K562 (cell line): ENCODE data around the gene FH. TPM values are rescaled to one million over a fixed set of nuclear protein-coding genes. Genes with fewer than 3 reads are reported as not detected.

Experiments
- ATAC-seq: fragments of 200-7000 bp; cut with Tn5 transposase; 3 replicates; pipeline ENCODE4 v1.9.1; 2020; ENCODE audit warnings: moderate library complexity
- BruUV-seq: library from RNA; stranded (reverse); fragments of 400-500 nt; replicated peaks from 2 replicates; lab custom pipeline; 2021; lab: Mats Ljungman, UMichigan
- CTCF ChIA-PET: fragments of 300-600 bp; formaldehyde crosslinking; extraction: SDS; loops from one replicate; lab custom pipeline; 2021; ENCODE audit warnings: low intra/inter-chr PET ratio; lab: Yijun Ruan, JAX
- POLR2A ChIA-PET: fragments of 300-600, 350-650 bp; sonication (Branson Sonifier 250); formaldehyde crosslinking; extraction: SDS; loops from one replicate; lab custom pipeline; 2021; ENCODE audit warnings: antibody characterized with exemption, inconsistent platforms; lab: Yijun Ruan, JAX
- DNase-seq, 4 experiments: peaks; one replicate each; pipeline versions ENCODE4 v3.0.0 to v3.0.0-alpha.2; 2011 to 2018; ENCODE audit warnings: low spot score in 3 of 4, mixed read lengths in 3 of 4; ENCODE audit errors: extremely low read depth in 1 of 4
- FAIRE-seq: peaks from 2 replicates; lab custom pipeline; 2011; peaks lifted over from hg19 to GRCh38; lab: Jason Lieb, UNC
- H2AFZ ChIP-seq: 2 replicates; pipeline ENCODE4 v1.6.0; 2011; ENCODE audit warnings: low read depth, low read length, control low read depth, inconsistent platforms
- H3K27ac ChIP-seq: fragments of 200-600 bp; 3 replicates; pipeline ENCODE4 v1.8.0; 2011; ENCODE audit warnings: low read depth, mild to moderate bottlenecking, control low read depth, inconsistent platforms, low read length, moderate library complexity, mixed read lengths; ENCODE audit errors: extremely low read depth
- H3K27me3 ChIP-seq, 2 experiments: fragments of 300-600 bp in 1 of 2; 2 replicates in 1 of 2; 3 replicates in 1 of 2; pipeline versions ENCODE4 v1.6.0 to v1.8.0; 2011; ENCODE audit warnings: inconsistent platforms in 2 of 2, low read length in 2 of 2, mild to moderate bottlenecking in 1 of 2, mixed read lengths in 1 of 2, moderate library complexity in 1 of 2; ENCODE audit not compliant: control insufficient read depth in 2 of 2, insufficient read depth in 2 of 2
- H3K36me3 ChIP-seq: fragments of 300-600 bp; 3 replicates; pipeline ENCODE4 v1.8.0; 2011; ENCODE audit warnings: mild to moderate bottlenecking, low read length, inconsistent platforms; ENCODE audit not compliant: control insufficient read depth, insufficient read depth
- H3K4me1 ChIP-seq, 2 experiments: fragments of 200-600 bp in 1 of 2; replicated peaks in 1 of 2; 2 replicates in 1 of 2; 3 replicates in 1 of 2; pipeline versions ENCODE4 v1.5.1 to v1.8.0; 2011; ENCODE audit warnings: inconsistent platforms in 2 of 2, low read length in 2 of 2, mild to moderate bottlenecking in 1 of 2, mixed read lengths in 1 of 2, moderate library complexity in 1 of 2; ENCODE audit not compliant: control insufficient read depth in 2 of 2, insufficient read depth in 2 of 2
- H3K4me2 ChIP-seq: 2 replicates; pipeline ENCODE4 v1.6.1; 2011; ENCODE audit warnings: low read length, control low read depth, inconsistent platforms, mixed read lengths; ENCODE audit not compliant: insufficient read depth
- H3K4me3 ChIP-seq: fragments of 200-600 bp; sonication (generic), shearing (Covaris generic); 2 replicates; pipeline ENCODE4 v1.5.1; 2016; ENCODE audit warnings: control low read depth, inconsistent platforms
- H3K79me2 ChIP-seq: fragments of 200-600 bp; 3 replicates; pipeline ENCODE4 v1.8.0; 2011; ENCODE audit warnings: low read length, inconsistent platforms; ENCODE audit not compliant: control insufficient read depth, insufficient read depth
- H3K9ac ChIP-seq, 2 experiments: 2 replicates each; pipeline versions ENCODE4 v1.6.0 to v1.6.1; 2011; ENCODE audit warnings: low read depth in 2 of 2, low read length in 2 of 2, control low read depth in 1 of 2, inconsistent platforms in 1 of 2, mild to moderate bottlenecking in 1 of 2, mixed read lengths in 1 of 2; ENCODE audit not compliant: insufficient read depth in 1 of 2
- H3K9me1 ChIP-seq: one replicate; pipeline ENCODE4 v1.6.0; 2011; ENCODE audit warnings: inconsistent platforms, mild to moderate bottlenecking, low read length, moderate library complexity; ENCODE audit not compliant: control insufficient read depth, insufficient read depth
- H3K9me3 ChIP-seq: replicated peaks from 2 replicates; pipeline ENCODE4 v1.5.1; 2011; ENCODE audit warnings: low read depth, low read length, inconsistent platforms; ENCODE audit not compliant: control insufficient read depth, insufficient read depth
- H4K20me1 ChIP-seq: replicated peaks from 2 replicates; pipeline ENCODE4 v1.6.1; 2011; ENCODE audit warnings: low read length, inconsistent platforms, mixed read lengths; ENCODE audit not compliant: control insufficient read depth, insufficient read depth
- BCOR ChIP-seq: fragments of 450-650 bp; IDR thresholded peaks from 2 replicates; pipeline ENCODE4 v1.6.1; 2016
- DMBX1 ChIP-seq: fragments of 250-450 bp; sonication (Bioruptor Pico); IDR thresholded peaks from 2 replicates; pipeline ENCODE4 v1.8.0; 2022; ENCODE audit warnings: inconsistent platforms, mild to moderate bottlenecking, moderate library complexity, borderline replicate concordance
- FIP1L1 ChIP-seq: fragments of 200-400 bp; formaldehyde crosslinking; IDR thresholded peaks from 2 replicates; pipeline ENCODE4 v1.6.1; 2018; ENCODE audit warnings: mild to moderate bottlenecking, low read depth, low read length; ENCODE audit not compliant: poor library complexity, severe bottlenecking
- KDM1A ChIP-seq, 2 experiments: fragments of 450-650 bp; IDR thresholded peaks; 2 replicates each; pipeline ENCODE4 v1.6.1; 2016; ENCODE audit warnings: mild to moderate bottlenecking in 2 of 2
- LARP7 ChIP-seq: fragments of 450-650 bp; IDR thresholded peaks from 2 replicates; pipeline ENCODE4 v1.6.1; 2016
- MEF2D ChIP-seq: conservative IDR thresholded peaks from 2 replicates; pipeline ENCODE4 v1.6.1; 2016; ENCODE audit warnings: low read depth, missing genetic modification characterization, missing compliant biosample characterization
- MXI1 ChIP-seq: IDR thresholded peaks from 2 replicates; pipeline ENCODE4 v1.6.1; 2011; ENCODE audit warnings: low read depth, mild to moderate bottlenecking, improper control_type of control experiment, low read length
- SPI1 ChIP-seq: IDR thresholded peaks from 2 replicates; pipeline ENCODE4 v1.6.1; 2011; ENCODE audit warnings: low read depth, low read length, control low read depth, borderline replicate concordance
- TAL1 ChIP-seq: fragments of 450-650 bp; IDR thresholded peaks from 2 replicates; pipeline ENCODE4 v1.6.1; 2016; ENCODE audit warnings: mild to moderate bottlenecking
- XRCC5 ChIP-seq: fragments of 200-400 bp; formaldehyde crosslinking; IDR thresholded peaks from 2 replicates; pipeline ENCODE4 v1.6.1; 2017; ENCODE audit warnings: low read depth, mild to moderate bottlenecking, low read length
- WGBS: fragments of 100-300 bp; shearing (Covaris generic); methylation state at CpG from one replicate; pipeline ENCODE4 v1.1.6; 2016; ENCODE audit warnings: low coverage, mixed read lengths; ENCODE audit not compliant: insufficient coverage; ENCODE audit errors: missing lambda C conversion rate; 5-methylcytosine and 5-hydroxymethylcytosine counted together
- in situ Hi-C: fragments of 300-500 bp; cut with MboI; formaldehyde crosslinking; loops from 4 replicates; pipeline ENCODE4 v1.15.0; 2018; ENCODE audit warnings: inconsistent platforms, mixed read lengths
- intact Hi-C: fragments of 100-400 bp; cut with micrococcal nuclease; formaldehyde crosslinking; loops from 2 replicates; pipeline ENCODE4 v1.14.2; 2022
- polyA plus RNA-seq, 8 experiments: library from polyadenylated mRNA; depleted of rRNA in 4 of 8; stranded (reverse) in 5 of 8; unstranded in 3 of 8; fragments of >200 nt; fragmentation: Nextera tagmentation in 2 of 8; fragmentation: Illumina TruSeq in 1 of 8; extraction: Ambion mirVana in 2 of 8; extraction: Trizol in 1 of 8; gene quantifications; 2 replicates each; pipeline versions ENCODE4 v1.2.1 to v1.2.3, GENCODE V29; 2011 to 2014; ENCODE audit warnings: inconsistent platforms in 1 of 8, missing spikeins in 1 of 8
- total RNA-seq, 7 experiments: library from RNA; depleted of rRNA in 6 of 7; stranded (reverse); fragments of >200 nt in 6 of 7; fragmentation: Illumina TruSeq in 2 of 7; extraction: Trizol in 2 of 7; gene quantifications; 2 replicates each; pipeline versions ENCODE4 v1.2.1 to v1.2.3, GENCODE V29; 2011 to 2021; ENCODE audit warnings: low replicate concordance in 1 of 7
- TF ChIP-seq, protein P1 (sequence below): fragments of 450-650 bp; IDR thresholded peaks from 2 replicates; pipeline ENCODE4 v1.6.1; 2016; ENCODE audit warnings: antibody characterized with exemption
- TF ChIP-seq, protein P2 (sequence below): sonication (generic); formaldehyde crosslinking; IDR thresholded peaks from 2 replicates; pipeline ENCODE4 v1.8.1; 2023; ENCODE audit warnings: mild to moderate bottlenecking, missing genetic modification reagents
- TF ChIP-seq, protein P3 (sequence below): fragments of 450-650 bp; IDR thresholded peaks from 2 replicates; pipeline ENCODE4 v1.6.1; 2016; ENCODE audit warnings: borderline replicate concordance

Gene FH
- total and polyA plus RNA-seq, 9 of the 15 experiments (the other 6 are each of a cell fraction or from before 2014, with no cell fraction given), result 117 to 240 (median 211) TPM

DNA sequence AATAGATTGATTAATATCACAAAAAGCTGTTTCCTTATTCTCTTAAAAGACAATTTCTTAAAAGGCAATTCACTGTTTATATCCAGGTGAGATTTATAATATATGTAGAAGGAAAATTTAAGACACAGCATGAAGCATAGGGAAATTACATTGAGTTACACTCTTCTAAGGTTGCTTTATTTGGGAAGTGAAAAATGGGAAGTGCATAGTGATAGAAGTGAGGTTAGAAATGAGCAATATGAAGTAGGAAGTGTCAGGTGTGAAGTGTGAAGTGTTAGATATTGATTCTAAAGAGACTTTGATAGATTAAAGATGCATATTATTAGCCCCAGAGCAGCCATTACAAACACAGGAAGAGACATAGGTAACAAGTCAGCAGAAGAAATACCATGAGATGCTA is 40.3 kb downstream of the FH start:
- Histone ChIP-seq H3K4me2 (no peak overlapping the region), H2AFZ (no peak overlapping the region), H3K27me3 (no peaks in the 10 kb centered on the region), H3K79me2 (no peaks in the 10 kb centered on the region), H3K9ac (no peak overlapping the region), H3K4me3 (no peak overlapping the region), H3K9me3 (no peaks in the 10 kb centered on the region), H3K4me1 (no peaks in the 10 kb centered on the region; a peak in 1 of 5 replicates), H4K20me1 (no peaks in the 10 kb centered on the region), H3K9me1 (no peaks in the 10 kb centered on the region), H3K27ac (no peak overlapping the region), H3K36me3 (no peaks in the 10 kb centered on the region)
- in situ Hi-C loops, result no loop called here
- TF ChIP-seq TAL1 (no peak), DMBX1 (CRISPR knock-in tag) (no peak), MEF2D (tag) (no peak), SPI1 (0 out of 2 replicates have a peak, but pooled peaks have one; percentile 20), XRCC5 (no peak)
- CTCF ChIA-PET, result no interaction called here
- POLR2A ChIA-PET, result no interaction called here
- ATAC-seq, result no peak
- intact Hi-C loops, result no loop called here
- no TSS peak for BruUV-seq
- FAIRE-seq, result no peak
- DNase-seq, result no peak

DNA sequence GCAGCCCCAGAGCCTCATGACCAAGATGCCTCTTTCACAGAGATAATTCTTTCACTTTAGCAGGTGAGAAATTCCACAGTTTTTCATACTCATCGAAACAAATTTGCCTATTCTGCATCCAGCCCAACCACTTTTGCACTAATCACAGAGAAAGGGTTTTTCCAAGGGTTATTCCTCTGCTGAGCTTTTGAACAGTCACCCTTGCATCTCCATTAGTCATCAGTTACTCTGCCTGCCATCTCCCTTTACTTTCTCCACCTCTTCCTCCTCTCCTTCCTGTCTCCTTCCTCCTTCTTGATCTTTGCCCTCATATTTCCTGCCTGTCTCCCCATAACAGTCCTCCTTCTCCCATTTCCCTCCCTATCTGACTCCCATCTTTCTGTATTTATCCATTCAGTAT is 43.9 kb downstream of the FH start:
- DNase-seq (no peak), FAIRE-seq (no peak), ATAC-seq (no peak)
- no peaks in the 10 kb centered on the region for H3K9me1 ChIP-seq
- no peak overlapping the region for H3K27ac ChIP-seq
- H3K27me3 ChIP-seq, result no peaks in the 10 kb centered on the region
- 0% methylated on average over 1 of the region's 1 CpG for WGBS
- intact Hi-C loops, result no loop called here
- H2AFZ ChIP-seq, result no peak overlapping the region
- no peaks in the 10 kb centered on the region for H3K36me3 ChIP-seq
- TF ChIP-seq, protein P1, sequence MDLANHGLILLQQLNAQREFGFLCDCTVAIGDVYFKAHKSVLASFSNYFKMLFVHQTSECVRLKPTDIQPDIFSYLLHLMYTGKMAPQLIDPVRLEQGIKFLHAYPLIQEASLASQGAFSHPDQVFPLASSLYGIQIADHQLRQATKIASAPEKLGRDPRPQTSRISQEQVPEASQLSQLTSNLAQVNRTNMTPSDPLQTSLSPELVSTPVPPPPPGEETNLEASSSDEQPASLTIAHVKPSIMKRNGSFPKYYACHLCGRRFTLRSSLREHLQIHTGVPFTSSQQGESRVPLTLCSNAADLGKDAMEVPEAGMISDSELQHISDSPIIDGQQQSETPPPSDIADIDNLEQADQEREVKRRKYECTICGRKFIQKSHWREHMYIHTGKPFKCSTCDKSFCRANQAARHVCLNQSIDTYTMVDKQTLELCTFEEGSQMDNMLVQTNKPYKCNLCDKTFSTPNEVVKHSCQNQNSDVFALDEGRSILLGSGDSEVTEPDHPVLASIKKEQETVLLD, result no peak
- TF ChIP-seq MXI1 (no peak), LARP7 (no peak), KDM1A (IDR thresholded peaks at IDR 0.05) (no peak), FIP1L1 (no peak), BCOR (no peak)
- TF ChIP-seq, protein P2, sequence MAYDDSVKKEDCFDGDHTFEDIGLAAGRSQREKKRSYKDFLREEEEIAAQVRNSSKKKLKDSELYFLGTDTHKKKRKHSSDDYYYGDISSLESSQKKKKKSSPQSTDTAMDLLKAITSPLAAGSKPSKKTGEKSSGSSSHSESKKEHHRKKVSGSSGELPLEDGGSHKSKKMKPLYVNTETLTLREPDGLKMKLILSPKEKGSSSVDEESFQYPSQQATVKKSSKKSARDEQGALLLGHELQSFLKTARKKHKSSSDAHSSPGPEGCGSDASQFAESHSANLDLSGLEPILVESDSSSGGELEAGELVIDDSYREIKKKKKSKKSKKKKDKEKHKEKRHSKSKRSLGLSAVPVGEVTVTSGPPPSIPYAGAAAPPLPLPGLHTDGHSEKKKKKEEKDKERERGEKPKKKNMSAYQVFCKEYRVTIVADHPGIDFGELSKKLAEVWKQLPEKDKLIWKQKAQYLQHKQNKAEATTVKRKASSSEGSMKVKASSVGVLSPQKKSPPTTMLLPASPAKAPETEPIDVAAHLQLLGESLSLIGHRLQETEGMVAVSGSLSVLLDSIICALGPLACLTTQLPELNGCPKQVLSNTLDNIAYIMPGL (CRISPR knock-in tag), result no peak
- TF ChIP-seq, protein P3, sequence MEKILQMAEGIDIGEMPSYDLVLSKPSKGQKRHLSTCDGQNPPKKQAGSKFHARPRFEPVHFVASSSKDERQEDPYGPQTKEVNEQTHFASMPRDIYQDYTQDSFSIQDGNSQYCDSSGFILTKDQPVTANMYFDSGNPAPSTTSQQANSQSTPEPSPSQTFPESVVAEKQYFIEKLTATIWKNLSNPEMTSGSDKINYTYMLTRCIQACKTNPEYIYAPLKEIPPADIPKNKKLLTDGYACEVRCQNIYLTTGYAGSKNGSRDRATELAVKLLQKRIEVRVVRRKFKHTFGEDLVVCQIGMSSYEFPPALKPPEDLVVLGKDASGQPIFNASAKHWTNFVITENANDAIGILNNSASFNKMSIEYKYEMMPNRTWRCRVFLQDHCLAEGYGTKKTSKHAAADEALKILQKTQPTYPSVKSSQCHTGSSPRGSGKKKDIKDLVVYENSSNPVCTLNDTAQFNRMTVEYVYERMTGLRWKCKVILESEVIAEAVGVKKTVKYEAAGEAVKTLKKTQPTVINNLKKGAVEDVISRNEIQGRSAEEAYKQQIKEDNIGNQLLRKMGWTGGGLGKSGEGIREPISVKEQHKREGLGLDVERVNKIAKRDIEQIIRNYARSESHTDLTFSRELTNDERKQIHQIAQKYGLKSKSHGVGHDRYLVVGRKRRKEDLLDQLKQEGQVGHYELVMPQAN, result no peak
- no peaks in the 10 kb centered on the region for H3K4me1 ChIP-seq
- no TSS peak for BruUV-seq
- H3K9me3 ChIP-seq, result no peaks in the 10 kb centered on the region
- in situ Hi-C loops, result no loop called here
- H3K4me3 ChIP-seq, result no peak overlapping the region
- ChIA-PET CTCF (no interaction called here), POLR2A (no interaction called here)
- no peak overlapping the region for H3K9ac ChIP-seq
- no peaks in the 10 kb centered on the region for H4K20me1 ChIP-seq
- H3K4me2 ChIP-seq, result no peak overlapping the region
- no peaks in the 10 kb centered on the region for H3K79me2 ChIP-seq
